NCI-H187 (cell line): ENCODE data around the gene ARF1.

Source experiments
- DNase-seq, 2 experiments: peaks; one replicate each; lab custom pipeline; 2025; lab: John Stamatoyannopoulos, UW

ARF1 gene

GRCh38 chr1:228088586-228089498 is 6.3 kb downstream of the ARF1 start:
- no peak for DNase-seq

GRCh38 chr1:228089519-228090380 is 7.2 kb downstream of the ARF1 start:
- no peak for DNase-seq

GRCh38 chr1:228090613-228091081 is 8.1 kb downstream of the ARF1 start:
- no peak for DNase-seq

- no peak for DNase-seq
Observed at GRCh38 chr1:228091084-228091483, 8.6 kb downstream of the ARF1 start.

- no peak for DNase-seq
Observed at GRCh38 chr1:228092342-228093049, 10.0 kb downstream of the ARF1 start.

GRCh38 chr1:228093050-228093906 is 10.8 kb downstream of the ARF1 start:
- no peak for DNase-seq

DNA sequence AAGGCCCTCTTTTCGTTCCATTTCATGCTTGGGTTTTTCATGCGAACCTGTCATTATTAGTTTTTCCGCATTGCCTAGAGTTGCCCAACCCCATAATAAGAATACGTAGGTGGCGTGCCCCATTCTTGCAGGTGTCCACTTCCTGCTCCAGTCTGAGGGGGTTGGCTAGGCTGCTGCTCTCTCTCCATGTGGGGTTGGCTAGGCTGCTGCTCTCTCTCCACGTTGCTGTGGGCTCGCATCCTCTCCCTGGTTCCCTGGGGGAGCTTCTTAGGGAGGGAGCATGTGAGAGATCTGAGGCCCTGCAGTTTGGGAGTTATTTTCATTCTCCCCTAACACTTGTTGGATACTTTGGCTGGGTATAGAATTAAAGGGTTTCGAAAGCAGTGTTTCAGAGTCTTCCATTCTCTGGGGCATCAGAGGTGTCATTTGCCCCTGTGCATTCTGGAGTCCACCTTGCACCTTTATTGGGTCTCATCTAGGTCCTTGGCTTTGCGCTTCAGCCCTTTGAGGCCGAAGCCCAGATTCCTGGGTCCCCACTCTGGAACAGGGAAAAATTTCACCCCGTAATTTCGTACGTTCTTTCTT is 12.0 kb downstream of the ARF1 start:
- DNase-seq, result no peak

DNA sequence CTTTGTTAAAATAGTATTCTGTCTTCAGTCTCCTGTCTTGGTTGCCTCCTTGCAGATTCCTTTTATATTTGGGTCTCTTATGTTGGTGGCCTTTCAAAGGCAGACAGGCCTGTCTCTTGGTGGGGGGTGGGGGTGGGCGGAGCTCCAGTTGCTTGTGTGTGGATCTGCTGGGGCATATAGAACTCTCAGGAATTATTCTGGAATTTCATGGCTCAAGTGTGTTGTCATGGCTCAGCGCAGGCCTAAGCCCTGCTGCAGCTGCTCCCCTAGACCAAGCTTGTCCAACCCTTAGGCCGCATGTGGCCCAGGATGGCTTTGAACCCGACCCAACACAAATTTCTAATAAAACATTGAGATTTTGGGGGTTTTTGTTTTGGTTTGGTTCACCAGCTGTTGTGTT is 12.7 kb downstream of the ARF1 start:
- DNase-seq, result no peak

GRCh38 chr1:228095938-228096337 is 13.4 kb downstream of the ARF1 start:
- no peak for DNase-seq

DNA sequence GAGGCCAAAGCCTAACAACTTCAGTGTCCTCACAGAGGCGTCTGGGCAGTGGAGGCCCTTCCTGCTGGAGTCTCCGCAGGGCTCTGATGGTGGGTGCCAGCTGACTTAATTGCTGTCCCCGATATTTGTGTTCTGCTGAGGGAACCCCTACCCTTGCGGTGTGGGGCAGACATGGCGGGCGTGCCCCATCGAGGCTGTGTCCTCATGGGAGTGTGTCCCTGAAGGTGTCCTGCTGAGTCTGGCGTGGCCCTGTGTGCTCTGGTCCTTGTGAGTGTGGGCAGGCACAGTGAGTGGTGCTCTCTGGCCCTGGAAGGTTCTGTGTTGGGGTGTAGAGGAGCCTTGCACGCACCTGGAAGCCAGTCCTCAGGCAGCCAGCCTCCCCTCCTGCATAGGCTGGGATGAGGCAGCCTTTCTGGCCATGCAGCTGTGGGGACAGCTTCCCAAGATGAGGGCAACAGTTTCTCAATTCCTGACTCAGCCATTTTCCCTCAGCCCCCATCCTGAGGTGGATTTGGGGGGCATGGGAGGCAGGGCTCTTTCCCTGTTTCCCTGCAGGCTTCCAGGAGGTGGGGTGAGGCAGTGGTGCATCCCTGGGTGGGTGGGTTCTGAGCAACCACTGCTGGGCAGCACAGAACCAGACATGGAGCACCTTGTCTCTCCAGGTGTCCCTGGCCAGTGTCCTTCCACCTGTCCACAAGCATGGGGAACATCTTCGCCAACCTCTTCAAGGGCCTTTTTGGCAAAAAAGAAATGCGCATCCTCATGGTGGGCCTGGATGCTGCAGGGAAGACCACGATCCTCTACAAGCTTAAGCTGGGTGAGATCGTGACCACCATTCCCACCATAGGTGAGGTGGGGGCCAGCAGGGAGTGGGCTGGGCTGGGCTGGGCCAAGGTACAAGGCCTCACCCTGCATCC is 14.2 kb downstream of the ARF1 start:
- no peak for DNase-seq

- no peak for DNase-seq
Observed at GRCh38 chr1:228097333-228098081, 15.0 kb downstream of the ARF1 start.

- DNase-seq, result no peak
Observed at GRCh38 chr1:228098323-228098931, 15.9 kb downstream of the ARF1 start.

DNA sequence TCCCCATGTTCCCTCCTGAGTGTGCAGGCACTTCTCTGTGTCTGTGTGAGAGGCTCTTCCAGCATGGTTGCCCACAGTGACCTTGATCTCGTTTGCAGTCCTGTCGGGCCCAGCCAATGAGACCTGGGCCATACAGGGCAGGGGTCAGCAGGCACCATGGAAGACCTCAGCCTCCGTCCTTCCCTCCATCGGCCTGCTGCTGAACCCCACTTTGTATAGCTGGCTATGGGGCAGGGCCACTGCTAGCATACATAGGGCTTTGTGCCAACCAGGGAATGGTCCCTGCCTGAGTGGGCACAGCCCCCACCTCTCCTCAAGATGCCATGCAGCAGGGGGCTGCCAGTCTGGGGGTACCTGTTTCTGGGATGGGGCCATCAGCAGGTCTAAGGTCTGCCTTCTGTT is 16.8 kb downstream of the ARF1 start:
- no peak for DNase-seq

GRCh38 chr1:228100822-228101613 is 18.5 kb downstream of the ARF1 start:
- no peak for DNase-seq

GRCh38 chr1:228101614-228101993 is 19.1 kb downstream of the ARF1 start:
- no peak for DNase-seq

DNA sequence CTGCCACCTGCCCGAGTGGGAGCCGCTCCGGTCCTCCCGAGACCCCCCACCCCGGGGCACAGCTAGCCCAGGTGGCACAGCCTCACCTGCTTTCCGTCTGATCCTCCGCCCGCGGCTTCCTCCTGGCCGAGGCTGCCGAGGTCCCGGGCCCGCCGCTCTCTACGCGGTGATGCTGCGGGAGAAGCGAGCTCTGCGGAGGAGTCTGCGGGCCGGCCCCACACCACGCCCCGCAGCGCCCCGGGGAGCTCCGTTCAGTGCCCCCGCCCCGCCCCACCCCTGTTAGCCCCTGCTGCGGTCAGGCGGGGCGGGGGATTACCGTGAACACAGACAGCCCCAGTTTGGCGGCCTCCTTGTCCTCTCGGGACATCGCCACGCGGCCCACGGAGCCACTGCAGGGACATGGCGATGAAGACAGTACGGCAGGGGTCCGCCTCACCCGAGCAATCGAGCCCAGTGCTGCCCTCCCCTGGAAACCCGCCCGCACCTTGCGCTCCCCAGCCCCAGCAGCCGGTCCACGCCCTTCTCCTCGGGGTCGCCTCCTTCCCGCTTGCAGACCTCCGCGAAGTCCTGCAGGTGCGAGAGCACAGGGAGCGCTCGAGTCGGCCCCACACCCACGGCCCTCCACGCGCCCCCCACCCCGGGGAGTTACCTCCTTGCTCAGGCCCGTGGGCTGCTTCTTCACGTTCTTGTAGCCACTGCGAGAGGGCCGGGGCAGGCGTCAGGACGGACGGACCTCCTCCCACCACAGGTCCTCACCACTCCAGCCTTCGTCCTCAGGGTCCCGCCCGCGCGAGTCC is 19.7 kb downstream of the ARF1 start:
- no peak for DNase-seq
